GM18909 (cell line): ENCODE data around the gene PPP6R2.

Experiments
- ATAC-seq: cut with Tn5 transposase; IDR thresholded peaks from one replicate; pipeline ENCODE4 v1.9.1; 2021; ENCODE audit warnings: mild to moderate bottlenecking; ENCODE audit not compliant: unreplicated experiment, poor library complexity

PPP6R2 gene

DNA sequence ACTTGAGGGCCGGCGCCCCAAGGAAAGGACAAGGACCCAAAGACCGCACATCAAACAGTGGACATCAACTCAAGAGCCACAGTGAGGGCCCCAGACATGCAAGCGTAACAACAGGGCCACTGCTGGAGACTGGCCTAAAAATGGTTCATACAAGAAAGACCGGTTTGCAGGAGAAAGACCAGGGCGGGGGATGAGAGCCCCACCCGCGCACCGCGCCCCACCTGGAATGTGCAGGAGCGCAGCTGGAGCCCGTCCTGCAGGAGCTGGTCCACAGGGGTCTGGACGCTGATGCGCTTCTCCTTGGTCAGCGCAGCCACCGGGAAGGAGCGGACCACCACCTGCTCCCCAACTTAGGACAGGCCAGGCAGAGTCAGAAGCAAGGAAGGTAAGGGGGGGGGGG is 117.8 kb downstream of the PPP6R2 start:
- ATAC-seq: no peak

DNA sequence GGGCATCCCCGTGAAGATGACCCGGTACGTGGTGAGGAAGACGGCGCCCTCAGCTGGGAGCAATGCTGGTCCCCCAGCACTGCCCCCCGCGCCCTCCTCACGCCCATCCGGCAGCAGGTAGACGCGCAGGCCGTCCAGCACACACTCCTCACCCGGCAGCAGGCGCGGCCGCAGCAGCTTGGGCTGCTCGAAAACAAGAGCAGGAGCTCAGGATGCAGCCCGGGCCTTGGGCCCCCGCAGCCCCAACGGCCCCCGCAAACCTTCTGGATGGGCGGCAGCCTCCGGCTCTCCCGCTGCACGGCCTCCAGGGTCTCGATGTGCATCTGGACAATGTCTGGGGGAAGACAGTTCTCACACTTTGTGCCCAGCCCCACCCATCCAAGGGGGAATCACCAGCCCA is 118.4 kb downstream of the PPP6R2 start:
- no peak for ATAC-seq

DNA sequence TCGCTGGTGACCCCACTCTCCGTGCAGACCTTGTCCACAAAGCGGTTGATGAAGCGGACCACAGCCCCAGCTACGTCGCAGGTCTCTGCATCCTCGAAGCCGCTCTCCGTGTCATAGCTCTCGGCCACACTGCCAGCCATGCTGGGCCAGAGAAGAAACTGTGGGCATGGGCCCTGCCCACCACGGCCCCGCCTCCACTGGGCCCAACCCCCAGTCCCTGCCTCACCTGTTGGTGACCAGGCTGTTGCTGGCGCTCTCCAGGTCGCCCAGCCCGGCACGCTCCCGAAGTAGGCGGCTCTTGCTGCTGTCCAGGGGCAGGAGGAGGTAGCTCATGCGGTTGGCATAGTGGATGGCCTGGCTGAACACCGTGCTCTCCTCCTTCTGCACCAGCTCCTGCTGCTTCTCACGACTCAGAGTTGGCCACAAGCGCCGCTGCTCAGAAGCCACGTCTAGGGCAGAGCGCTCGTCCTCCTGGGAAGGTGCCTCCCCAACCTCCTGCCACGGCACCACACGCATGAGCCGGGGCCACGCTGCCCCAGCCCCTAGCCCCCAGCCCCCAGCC is 118.9 kb downstream of the PPP6R2 start:
- no peak for ATAC-seq

DNA sequence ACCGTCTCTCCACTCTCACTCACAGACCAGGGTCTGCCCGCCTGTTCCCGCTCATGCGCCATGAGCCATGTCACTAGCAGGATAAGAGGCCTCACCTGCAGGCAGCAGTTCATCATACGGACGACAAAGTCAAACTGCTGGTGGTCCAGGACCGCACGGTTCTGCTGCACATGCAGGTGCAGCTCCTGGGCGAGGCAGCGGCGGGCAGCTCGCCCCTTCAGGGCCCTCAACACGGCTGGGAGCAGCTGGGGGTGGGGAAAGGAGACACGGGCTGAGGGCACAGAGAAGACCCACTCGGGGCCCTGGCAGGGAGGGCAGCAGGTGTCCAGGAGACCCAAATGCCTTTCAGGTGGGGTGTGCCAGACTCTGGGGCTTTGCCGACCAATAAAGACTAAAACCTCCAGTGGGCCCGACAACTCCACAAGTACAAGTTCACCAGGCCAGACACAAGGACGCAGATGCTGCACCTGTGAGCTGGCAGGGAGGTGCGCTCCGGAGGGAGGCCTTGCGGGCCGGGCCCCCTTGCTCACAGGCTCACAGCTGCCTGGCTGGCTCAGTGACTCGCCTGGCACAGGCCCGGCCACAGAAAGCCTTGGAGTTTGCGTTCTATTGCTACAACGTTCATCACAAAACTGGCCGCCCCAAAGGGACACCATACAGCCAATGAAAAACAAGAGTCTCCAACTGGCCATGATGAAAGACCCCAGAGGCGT is 120.2 kb downstream of the PPP6R2 start:
- no peak for ATAC-seq

DNA sequence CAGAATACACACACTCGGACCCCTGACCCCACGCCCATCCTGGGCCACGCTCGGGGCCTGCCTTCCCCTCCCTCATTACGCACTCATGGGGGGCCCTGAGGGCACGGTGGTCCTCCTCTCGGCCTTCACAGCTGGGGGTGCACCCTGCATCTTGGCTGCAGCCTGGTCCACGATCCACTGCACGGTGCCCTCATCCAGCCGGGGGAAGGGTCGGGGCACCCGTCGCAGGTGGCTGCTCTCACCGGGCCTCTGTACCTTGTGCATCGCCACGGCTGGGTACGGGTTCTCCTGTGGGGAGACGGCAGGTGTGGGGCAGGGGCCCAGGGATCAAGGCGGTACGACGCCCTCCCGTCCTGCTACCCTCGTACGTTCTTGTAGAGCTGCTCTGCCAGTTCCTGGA is 121.3 kb downstream of the PPP6R2 start:
- ATAC-seq: no peak

DNA sequence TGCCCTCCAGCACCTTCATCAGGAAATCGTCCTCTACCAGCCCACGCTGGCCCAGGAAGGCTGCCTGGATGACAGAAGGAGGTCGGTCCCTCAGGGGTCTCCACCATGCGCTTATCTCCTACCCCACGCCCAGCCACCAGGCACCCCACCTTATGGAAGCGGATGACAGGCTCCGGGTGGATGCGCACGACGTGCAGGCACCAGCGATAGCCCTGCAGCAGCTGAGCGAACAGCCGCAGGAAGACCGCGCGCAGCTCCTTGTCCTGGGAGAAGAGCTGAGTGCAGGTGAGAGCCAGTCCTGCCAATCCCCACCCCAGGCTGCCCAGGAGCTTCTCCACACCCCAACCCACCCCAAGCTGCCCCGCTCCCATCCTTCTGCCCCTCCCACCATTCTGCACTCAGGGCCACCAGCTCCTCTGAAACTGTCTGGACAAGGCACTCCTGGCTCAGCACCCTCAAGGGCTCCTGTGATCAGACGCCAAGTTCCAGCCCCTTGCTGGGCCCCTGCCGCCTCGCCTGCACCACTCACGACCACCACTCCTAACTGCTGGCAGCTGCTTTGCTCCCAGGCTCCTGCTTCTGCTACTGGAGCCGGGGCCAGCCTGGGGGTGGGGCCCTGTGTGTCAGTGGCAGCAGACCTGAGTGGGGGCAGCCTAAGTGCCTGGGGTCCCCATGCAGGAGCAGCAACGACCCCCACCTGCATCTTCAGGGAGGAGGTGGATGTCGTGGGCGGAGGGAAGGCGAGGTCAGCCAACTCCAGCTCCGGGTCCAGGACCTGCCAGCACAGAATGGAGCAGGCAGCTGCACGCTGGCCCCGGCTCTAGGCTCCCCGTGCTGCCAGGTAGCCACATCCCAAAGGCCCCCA is 122.2 kb downstream of the PPP6R2 start:
- ATAC-seq: no peak

DNA sequence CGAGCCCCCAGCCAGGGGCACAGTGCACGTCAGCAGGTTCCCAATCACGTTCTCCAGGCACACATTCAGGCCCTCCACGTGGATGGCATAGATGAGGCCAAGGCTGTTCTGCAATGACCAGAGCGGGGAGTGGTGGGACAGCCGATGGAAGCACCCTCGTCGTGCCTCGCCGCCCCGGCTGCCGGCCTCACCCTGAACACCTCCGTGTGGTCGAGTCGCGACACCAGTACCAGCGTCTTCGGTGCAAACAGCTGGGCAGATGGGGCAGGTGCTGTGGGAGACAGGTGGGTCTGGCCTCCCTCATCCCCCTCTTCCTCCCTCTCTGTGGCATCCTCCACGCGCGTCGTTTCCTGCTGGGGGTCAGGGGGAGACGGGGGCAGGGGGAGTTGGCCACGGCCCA is 124.2 kb downstream of the PPP6R2 start:
- ATAC-seq: no peak

DNA sequence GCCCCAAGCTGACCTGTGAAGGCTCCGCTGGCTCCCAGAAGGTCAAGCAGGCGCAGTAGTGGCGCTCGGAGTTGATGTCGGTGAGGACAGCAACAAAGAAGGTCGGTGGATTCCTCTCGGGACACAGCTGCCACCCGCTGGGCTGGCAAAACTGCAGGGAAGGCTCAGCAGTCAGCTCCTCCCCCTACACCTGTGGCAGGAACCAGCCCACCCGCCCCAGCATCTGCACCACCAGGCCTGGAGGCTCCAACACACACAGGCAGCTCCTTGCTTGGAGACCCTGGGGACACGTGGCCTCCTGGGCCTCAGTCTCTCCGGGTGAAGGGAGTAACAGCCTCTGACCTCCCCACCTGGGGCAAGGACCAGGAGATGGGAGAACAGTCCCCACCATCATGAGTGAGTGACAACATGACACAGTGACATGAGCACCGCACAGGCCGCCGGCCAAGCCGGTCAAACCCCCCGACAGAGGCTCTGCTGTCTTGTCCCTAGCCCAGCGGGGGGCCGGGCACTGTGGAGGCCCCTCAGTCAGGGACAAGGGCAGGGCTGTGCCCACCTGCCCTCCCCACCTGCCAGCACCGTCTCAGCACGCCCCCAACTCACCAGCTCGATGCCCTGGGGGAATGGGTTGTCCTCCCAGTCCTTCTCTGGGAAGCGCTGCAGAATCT is 124.8 kb downstream of the PPP6R2 start:
- no peak for ATAC-seq

DNA sequence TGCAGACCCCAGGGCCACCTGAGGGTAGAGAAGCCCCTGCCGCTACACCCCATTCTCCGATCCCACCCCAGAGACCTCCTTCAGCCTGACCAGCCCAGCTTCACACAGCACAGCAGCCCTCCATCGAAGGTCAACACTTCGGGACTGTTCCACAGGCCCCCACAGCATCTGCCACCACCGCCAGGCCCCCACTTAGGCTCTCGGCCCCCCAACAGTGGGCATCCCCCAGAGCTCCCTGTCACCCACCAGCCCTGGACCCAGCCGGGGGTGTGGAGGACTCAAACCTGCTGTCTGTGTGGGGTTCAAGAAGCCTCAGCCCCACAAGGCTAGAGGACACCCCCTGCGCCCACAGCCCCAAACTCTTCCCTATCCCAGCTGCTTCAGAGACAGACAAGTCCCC is 125.5 kb downstream of the PPP6R2 start:
- no peak for ATAC-seq

DNA sequence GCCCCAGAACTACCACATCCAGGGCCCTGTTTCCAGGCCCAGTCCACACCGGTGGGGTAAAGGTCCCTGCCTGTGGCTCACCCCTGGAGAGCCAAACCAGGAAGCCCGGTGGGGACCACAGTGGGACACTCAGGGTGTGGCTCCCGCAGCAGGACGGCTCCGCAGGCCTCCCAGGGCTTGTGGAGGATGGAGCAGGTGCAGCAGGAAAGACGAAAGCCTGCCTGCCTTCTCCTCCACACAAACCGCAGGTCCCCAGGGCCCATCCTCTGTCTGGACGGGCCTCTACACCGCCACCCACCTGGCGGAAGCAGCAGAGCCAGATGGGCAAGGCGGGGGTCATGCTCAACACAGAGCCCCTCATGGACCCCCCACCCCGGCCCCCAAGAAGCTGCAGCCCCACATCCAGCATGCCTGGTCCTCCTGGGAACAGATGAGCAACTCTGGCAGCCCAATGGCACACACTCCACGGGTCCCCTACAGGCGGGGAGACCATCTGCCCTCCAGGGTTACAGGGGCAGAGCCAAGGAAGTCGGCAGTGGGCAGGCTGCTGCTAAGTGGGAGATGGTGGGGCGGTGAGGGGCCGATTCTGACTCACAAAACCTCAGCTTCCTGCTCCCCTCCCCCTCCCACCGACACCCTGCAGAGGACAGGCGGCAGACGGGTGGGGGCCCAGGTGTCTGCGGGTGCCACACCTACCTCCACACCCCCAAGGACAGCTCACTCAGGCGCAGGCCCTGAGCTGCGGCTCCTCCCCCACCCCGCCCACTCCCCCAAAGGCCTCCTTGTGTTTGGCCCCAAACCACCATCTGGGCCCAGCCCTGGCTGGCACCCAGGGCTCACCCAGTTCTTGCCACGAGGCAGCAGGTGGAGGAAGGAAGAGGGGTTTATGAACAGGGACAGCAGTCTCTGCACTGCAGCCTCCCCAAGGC is 126.5 kb downstream of the PPP6R2 start:
- ATAC-seq: peak; percentile 66

DNA sequence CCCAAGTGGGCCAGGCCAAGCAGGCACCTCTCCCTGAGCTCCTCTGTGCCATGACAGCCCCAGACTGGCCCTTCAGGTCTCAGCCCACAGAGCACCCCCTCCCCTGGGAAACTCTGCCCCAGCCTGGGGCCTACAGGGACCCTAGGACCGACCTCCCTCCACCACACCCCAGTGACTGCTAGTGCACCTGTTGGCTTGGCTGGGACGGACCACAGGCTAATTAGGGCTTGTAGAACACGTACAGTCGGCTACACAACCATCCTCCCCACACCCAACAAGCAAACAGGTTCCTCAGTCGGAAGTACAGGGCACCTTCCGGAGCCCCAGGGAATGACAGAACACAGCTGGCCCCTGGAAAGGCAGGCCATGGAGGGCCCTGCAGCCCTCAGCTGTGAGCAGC is 127.4 kb downstream of the PPP6R2 start:
- ATAC-seq: no peak

DNA sequence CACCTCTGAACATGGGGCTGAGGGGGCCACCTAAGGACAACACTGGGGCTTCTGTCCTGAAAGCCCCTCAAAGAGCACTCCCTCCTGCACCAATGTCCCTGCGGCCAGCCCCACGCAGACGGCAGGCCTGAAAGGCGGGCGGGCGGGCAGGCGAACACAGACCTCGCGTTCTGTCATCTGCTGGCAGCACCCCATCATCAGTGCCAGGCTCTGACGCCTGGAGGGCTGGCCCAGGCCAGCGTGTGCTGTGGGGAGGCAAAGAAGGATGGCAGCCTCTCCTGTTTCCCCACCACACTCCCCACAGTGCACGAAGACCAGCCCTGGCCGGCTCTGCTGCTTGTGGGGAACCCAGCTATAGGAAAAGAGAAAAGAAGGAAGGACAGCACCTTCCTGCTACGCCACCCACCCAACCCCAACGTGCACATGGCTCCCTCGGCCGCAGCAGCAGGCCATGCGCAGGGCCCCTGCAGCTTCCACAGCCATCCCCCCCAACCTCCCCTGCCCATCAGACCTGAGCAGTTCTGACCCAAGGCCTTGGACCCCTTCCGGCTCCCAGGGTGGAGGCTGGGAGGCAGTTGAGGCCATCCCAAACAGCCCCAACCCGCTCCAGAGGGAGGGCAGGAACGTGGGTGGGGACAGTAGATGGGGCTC is 128.2 kb downstream of the PPP6R2 start:
- ATAC-seq: no peak

DNA sequence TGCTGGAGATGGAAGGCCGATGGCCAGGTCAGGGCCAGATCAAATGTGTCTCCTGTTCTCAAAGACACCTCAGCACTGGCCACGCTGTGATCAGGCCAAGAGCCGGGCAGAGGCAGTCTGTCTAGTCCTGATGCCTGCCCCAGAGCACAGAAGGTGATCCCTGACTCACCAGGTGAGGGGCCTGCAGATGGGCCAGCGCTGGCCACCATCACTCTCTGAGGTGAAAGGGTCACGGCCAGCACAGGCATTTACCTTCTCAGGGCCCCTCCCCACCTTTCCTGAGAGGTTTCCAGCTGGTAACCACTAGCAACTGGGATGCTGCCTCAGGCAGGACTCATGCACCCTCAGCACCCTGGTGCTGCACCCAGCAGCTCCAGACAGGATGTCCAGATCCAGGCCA is 128.8 kb downstream of the PPP6R2 start:
- ATAC-seq: no peak

DNA sequence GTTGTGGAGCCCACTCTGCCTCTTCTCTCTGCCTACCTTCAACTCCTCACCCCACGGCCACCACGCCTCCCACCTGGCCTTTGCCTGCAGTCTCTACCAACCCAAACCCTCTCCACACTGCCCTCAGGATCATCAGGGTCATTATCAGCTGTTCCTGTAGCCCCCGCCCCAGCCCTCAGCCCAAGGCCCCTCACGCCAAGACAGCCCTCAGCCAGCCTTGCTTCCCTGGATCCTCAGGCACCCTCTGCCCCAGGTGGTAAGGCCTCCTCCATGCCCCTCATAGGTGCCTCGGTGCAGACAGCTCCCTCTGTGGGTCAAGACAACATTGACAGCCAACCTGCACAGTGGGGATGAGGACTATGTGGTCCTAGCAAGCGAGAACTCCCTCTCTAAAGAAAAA is 130.0 kb downstream of the PPP6R2 start:
- ATAC-seq: no peak

DNA sequence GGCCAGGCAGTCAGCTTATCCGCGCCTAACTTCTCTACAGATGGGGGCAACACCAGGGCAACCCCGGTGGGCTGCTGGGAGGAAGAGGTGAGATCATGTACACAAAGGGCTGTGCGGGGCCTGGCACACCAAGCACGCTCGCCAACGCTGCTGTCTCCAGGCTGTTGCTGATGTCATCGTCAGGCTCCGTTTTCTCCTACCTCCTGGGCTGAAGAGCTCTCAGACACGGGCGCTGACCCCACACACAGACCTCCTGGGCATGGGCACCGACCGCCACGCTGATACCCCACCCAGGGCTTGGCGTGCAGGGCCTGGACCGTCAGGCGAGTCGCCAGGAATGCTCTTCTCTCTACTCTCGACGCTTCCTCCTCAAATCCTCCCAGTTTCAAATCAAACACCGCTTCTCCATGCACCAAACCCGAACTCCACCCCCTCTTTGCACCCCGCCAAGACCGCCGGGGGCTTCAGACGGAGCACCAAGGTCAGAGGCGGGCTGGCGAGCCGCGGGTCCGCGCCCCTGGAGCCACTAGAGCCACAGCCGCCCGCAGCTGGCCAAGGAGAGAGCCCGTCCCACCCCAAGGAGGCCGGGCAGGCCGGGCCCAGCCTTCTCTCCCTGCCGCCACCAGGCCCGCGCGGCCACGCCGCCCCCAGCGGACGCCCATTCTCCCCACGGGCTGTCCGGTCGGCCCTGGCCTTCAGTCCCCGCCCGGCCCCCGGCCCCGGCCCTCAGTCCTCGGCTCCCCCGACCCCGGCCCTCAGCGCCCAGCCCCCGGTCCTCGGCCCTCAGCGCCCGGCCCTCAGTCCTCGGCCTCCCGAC is 130.9 kb downstream of the PPP6R2 start:
- ATAC-seq: no peak

DNA sequence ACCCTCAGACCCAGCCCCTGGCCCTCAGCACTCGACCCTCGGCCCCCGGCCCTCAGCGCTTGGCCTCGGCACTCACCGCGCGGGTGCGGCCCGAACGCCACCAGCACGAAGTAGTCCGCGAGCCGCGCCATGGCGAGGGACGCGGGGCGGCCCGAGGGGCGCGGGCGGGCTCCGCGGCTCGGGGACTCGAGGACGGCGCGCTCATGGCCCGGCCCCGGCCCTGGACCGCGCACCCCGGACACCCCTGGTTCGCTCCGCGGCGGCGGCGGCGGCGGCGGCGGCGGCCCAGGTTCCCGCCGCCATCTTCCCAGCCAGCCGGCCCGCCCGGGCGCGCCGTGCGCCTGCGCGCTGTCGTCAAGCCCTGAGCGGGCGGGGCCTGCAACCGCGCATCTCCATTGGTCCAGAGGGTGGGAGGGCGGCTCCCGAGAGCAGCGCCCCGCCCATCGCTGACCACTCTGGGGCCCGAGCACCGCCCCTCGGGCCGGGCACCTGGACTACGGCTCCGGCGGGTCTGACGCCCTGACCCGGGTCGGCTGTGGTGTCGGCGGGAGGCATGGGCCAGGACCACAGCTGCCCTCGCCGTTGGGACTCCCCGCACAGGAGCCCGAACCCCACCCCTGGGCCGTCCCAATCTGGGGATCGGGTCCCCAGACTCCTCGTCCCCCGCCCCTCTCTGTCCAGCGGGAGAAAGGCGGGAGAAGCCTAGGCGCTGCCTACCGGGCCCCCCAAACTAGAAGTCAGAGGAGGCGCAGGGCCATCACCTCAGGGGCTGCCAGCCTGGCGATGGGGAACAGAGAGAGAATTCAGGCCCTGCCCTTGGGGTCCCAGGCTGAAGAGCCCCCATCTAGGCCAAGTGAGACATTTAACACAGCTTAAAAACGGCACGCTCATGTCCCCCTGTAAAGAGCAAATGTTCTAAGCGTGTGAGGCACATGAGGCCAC is 131.9 kb downstream of the PPP6R2 start, which contains the start of gene SBF1:
Gene SBF1 (minus strand): TSS at position 326 of the 942 bp plus-strand sequence. CDS start 195 bp downstream, at position 131.
- ATAC-seq: peak; percentile 74

DNA sequence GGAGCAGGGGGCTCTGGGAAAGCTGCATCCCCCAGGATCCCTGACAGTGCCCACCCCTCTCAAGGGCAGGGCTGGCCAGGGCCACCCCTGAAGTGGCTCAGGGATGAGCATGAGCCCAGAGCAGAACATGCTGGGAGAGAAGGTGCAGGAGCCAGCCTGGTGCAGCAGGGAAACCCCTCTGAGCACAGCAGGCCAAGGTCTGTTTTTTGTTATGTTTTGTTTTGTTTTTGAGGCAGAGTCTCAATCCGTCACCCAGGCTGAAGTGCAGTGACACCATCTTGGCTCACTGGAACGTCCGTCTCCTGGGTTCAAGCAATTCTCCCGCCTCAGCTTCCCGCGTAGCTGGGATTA is 132.5 kb downstream of the PPP6R2 start:
- no peak for ATAC-seq
